ENCODE results near the gene CD7. TPM values are rescaled to one million over a fixed set of nuclear protein-coding genes. Genes with fewer than 3 reads are reported as not detected.

The CD7 gene
- total and polyA plus RNA-seq, 9 of the 15 experiments (the other 6 are each of a cell fraction or from before 2014, with no cell fraction given) = 0.21 to 0.35 TPM; not detected in 7

- 0 out of 2 replicates have a peak, but pooled peaks have one; percentile 41 for TF ChIP-seq CUX1 (CRISPR knock-in tag; IDR thresholded peaks at IDR 0.05)
- TF ChIP-seq LCOR (CRISPR knock-in tag; IDR thresholded peaks at IDR 0.05) = no peak
- TF ChIP-seq MCM3 (IDR thresholded peaks at IDR 0.05) = no peak
- TF ChIP-seq TCF7L2 (IDR thresholded peaks at IDR 0.05; ENCODE audit: low read depth, low read length) = no peak
- TF ChIP-seq, protein P1, sequence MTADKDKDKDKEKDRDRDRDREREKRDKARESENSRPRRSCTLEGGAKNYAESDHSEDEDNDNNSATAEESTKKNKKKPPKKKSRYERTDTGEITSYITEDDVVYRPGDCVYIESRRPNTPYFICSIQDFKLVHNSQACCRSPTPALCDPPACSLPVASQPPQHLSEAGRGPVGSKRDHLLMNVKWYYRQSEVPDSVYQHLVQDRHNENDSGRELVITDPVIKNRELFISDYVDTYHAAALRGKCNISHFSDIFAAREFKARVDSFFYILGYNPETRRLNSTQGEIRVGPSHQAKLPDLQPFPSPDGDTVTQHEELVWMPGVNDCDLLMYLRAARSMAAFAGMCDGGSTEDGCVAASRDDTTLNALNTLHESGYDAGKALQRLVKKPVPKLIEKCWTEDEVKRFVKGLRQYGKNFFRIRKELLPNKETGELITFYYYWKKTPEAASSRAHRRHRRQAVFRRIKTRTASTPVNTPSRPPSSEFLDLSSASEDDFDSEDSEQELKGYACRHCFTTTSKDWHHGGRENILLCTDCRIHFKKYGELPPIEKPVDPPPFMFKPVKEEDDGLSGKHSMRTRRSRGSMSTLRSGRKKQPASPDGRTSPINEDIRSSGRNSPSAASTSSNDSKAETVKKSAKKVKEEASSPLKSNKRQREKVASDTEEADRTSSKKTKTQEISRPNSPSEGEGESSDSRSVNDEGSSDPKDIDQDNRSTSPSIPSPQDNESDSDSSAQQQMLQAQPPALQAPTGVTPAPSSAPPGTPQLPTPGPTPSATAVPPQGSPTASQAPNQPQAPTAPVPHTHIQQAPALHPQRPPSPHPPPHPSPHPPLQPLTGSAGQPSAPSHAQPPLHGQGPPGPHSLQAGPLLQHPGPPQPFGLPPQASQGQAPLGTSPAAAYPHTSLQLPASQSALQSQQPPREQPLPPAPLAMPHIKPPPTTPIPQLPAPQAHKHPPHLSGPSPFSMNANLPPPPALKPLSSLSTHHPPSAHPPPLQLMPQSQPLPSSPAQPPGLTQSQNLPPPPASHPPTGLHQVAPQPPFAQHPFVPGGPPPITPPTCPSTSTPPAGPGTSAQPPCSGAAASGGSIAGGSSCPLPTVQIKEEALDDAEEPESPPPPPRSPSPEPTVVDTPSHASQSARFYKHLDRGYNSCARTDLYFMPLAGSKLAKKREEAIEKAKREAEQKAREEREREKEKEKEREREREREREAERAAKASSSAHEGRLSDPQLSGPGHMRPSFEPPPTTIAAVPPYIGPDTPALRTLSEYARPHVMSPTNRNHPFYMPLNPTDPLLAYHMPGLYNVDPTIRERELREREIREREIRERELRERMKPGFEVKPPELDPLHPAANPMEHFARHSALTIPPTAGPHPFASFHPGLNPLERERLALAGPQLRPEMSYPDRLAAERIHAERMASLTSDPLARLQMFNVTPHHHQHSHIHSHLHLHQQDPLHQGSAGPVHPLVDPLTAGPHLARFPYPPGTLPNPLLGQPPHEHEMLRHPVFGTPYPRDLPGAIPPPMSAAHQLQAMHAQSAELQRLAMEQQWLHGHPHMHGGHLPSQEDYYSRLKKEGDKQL (CRISPR knock-in tag; IDR thresholded peaks at IDR 0.05; ENCODE audit: borderline replicate concordance) = 0 out of 2 replicates have a peak, but pooled peaks have one; percentile 72
- TF ChIP-seq GTF3C2 (IDR thresholded peaks at IDR 0.05; ENCODE audit: borderline replicate concordance, extremely low read depth, insufficient read length) = no peak
- TF ChIP-seq POLR2A (conservative IDR thresholded peaks at IDR 0.05) = peak; percentile 71
- TF ChIP-seq, protein P2, sequence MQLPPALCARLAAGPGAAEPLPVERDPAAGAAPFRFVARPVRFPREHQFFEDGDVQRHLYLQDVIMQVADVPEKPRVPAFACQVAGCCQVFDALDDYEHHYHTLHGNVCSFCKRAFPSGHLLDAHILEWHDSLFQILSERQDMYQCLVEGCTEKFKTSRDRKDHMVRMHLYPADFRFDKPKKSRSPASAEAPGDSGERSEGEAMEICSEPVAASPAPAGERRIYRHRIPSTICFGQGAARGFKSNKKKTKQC (CRISPR knock-in tag; IDR thresholded peaks at IDR 0.05) = peak; percentile 54; the same call in 1 of the 2 replicates
- TF ChIP-seq PML (IDR thresholded peaks at IDR 0.05; ENCODE audit: low read length) = no peak; the same call in 1 of the 2 replicates
- peak; percentile 68; the same call in 1 of the 2 replicates for TF ChIP-seq FOXP1 (CRISPR knock-in tag; IDR thresholded peaks at IDR 0.05)
Measured at GRCh38 chr17:82297714-82298537, 19.5 kb downstream of the CD7 start (continued).

All from K562 (cell line).